Jurkat, Clone E6-1 (cell line): Measurements from ENCODE around the gene PRELID3B.
"Not testable (repeated sequence)": the region's sequence is repeated elsewhere in the genome, so short reads cannot be mapped to it uniquely, and the experiment has no call there.

ENCODE experiments used
- DNase-seq: peaks from one replicate; pipeline ENCODE4 v3.0.0-alpha.2; 2011; ENCODE audit warnings: low read depth, low spot score
- H3K4me3 ChIP-seq: 2 replicates; pipeline ENCODE4 v1.5.1; 2011; ENCODE audit warnings: mild to moderate bottlenecking, low read length, control low read depth, moderate library complexity

The PRELID3B gene

GRCh38 chr20:59055302-59055701 is 12.7 kb upstream of the PRELID3B start:
- H3K4me3 ChIP-seq, result no peak overlapping the region
- DNase-seq, result no peak

DNA sequence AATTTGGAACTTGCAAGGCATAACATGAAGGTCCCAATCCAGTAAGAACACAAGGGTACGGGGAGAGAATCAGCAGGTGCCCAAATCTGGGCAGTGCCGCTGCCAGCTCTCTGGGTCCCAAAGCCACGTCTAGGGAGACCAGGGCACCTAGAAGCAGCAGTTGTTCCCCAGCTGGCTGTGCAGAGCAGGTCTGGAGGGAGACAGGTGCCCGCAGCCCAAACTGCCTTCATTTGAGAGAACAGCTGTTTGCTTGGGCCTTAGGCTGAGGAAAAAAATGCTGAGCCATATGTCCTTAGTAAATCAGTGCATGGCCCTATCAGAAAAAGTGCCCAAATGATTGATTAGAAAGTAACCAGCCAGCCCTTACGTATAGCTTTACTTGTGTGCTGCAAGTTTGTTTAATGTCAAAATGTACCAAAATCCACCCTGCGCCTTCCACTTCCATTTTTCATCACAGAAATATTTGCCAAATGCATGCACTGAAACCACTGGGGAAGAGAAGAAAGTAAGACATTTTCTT is 9.1 kb upstream of the PRELID3B start:
- no peak for DNase-seq

GRCh38 chr20:59050437-59050836 is 7.9 kb upstream of the PRELID3B start:
- no peak for DNase-seq
- H3K4me3 ChIP-seq, result no peak overlapping the region

More for the DNA sequence above, 9.1 kb upstream of the PRELID3B start:
- no peak overlapping the region for H3K4me3 ChIP-seq

DNA sequence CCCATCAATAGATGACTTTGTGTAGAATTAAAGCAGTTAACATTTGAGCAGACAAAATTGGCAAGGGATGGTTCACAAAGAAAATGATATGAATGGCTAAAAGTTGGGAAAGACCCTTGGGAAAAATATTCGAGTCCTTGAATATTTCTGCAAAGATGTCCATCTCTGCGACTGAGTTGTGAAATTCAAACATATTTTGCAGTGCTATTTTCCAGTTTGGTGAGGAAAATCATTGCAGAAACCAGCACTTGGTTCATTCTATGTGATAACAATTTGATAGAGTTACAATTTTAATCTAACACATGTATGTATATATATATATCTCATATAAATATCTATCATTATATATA is 6.1 kb upstream of the PRELID3B start:
- DNase-seq, result no peak
- H3K4me3 ChIP-seq, result no peak overlapping the region

DNA sequence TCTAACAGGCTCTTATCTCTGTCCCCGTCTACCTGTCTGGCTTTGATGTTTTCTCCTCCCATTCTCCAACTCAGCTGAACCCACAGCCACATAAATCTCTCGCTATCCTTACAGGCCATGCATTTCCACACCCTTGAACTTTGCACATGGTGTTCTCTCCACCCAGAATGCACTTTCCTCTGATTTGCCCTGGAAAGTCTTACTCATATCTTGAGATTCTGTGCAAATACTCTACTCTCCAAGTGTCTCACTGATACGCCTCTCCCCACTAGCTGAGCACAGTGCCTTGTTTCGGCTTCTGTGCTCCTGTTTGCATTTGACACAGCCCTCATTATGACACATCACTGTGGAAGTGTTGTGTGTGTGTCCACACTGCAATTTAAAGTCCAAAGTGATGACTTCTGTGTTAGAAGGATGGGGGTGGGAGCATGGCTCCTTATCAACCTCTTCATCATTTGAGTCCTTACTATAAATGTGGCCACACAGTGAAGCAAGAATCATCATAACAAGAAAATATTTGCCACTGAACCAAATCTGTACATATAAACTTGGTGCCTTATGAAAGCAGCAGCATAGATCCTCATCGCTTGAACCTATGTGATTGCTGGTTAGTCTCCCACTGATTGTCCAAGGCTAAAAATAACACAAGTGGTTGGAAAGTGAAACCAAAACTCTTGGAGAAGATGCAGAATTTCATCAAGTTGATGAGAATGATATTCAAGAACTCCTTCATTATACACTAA is 5.5 kb upstream of the PRELID3B start:
- no peak overlapping the region for H3K4me3 ChIP-seq
- no peak for DNase-seq

- no peak for DNase-seq
- H3K4me3 ChIP-seq, result no peak overlapping the region
These were observed 4.3 kb upstream of the PRELID3B start for GRCh38 chr20:59046862-59047261.

DNA sequence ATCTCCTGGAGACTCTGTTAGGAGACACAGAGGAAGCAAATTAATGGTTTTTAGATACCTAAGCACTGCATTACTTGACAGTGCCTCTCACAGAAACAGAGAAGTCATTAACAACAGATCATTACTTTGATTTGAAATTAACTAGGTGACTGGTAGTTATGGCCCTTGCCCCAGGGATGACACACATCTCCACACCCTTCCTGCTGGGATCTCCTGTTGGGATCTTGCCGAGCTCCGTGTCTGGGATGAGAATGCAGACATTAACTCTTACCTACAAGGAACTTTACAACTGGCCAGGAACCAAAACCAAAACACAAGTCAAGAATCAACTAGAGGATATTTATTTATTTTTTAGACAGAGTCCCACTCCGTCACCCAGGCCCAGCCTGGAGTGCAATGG is 2.2 kb upstream of the PRELID3B start:
- DNase-seq, result no peak
- H3K4me3 ChIP-seq, result no peak overlapping the region

DNA sequence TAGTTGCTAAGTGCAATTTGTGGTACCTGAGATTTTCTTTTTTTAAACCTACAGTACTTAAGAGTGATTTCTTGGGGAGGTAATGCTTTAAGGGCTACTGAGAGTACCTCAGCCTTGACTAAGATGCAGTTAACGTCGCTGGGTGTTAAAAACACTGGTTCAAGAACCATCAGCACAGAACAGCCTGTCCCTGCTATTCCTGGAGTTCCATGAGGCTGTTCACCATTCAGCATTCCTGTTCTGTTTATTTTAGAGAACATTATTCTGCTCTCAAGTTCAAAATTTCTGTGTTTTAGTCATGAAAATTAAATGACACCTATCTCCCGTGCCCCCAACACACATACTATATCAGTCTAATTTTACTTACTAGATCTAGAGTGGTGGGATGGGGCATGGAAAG is 1.7 kb upstream of the PRELID3B start:
- no peak for DNase-seq
- no peak overlapping the region for H3K4me3 ChIP-seq

DNA sequence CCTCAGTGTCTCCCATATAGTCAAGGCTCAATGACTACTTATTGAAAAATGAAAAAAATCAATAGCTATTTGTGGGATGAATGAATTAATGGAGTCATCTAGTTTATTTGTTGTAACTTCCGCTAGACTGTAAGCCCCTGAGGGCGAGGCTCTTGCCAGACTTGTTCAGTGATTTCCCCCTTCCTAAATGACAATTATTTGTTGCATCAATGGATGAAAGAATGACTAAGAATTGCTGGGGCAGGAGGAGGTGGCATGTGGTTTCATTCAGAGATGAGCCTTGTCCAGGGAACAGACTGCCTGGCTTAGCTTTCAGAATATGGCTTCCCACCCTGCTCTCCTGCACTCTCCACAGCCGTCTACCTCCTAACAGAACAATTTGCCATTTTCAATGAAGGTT is 1.1 kb upstream of the PRELID3B start:
- no peak overlapping the region; the same call in 1 of the 2 replicates for H3K4me3 ChIP-seq
- DNase-seq, result no peak

DNA sequence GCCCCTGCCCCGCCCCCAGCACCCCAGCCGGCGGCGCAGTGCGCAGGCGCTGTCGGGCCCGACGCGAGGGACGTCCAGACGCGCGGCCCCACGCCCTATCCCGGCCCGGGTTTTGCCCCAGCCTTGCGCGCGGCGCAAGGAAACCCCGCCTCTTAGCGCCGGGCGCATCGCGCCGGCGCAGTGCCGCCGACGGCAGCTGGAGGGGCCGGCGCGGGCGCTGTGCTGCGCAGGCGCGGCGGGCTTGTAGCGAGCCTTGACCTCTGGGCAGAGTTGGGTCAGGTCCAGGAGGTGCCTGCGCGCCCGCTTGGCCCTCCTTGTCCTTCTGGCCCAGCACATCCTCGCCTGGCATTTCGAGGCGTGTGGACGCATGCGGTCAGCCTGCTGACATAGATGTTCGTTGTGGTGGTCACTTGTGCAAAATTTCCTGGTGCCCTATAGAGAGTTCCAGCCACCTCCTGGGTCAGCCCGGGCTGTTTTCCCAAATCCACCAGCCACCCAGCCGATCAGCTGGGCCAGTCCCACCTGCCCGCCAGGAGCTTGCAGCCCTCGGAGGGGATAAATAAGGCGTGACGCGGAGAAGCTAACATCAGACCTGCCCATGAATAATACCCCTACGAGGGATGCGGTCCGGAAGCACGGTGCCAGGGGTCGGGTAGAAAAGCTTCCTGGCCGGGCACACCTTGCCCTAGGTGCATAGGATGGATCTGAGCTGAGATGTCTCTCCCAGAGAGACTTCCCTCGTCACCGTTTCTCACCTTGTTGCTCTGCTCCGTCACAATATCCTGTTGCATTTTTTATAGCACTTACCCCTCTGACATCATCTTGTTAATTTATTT is 428 bp upstream of the PRELID3B start:
- H3K4me3 ChIP-seq, result peak overlapping the region; percentile 83
- peak; percentile 81 for DNase-seq

- not testable (repeated sequence) for DNase-seq
- peak overlapping the region; percentile 83 for H3K4me3 ChIP-seq
These were observed 1.1 kb downstream of the PRELID3B start for GRCh38 chr20:59041487-59041886.

GRCh38 chr20:59040667-59041066 is 1.9 kb downstream of the PRELID3B start:
- DNase-seq, result no peak
- H3K4me3 ChIP-seq, result no peak overlapping the region; the same call in 1 of the 2 replicates

GRCh38 chr20:59039233-59039632 is 3.4 kb downstream of the PRELID3B start:
- H3K4me3 ChIP-seq, result no peak overlapping the region
- peak; percentile 16 for DNase-seq

GRCh38 chr20:59037386-59037785 is 5.2 kb downstream of the PRELID3B start:
- no peak overlapping the region for H3K4me3 ChIP-seq
- DNase-seq, result no peak

DNA sequence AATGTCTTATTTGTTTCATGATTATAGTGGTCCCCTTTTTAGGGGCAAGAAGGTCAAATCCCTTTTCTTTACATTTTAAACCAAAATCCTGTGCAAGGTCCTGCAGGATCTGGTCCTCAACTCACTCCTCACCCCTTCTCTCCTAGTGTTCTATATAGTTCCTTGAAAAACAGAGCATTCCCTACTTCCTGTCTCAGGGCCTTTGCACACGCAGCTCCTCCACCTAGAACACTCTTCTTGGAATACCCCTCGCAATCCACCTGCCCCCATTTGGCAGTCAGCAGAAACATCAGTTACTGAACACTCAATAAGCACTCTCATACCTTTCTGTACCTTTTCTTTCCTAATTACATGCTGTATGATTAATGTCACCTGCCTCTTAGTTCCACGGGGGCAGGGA is 7.2 kb downstream of the PRELID3B start:
- DNase-seq, result no peak
- H3K4me3 ChIP-seq, result no peak overlapping the region

DNA sequence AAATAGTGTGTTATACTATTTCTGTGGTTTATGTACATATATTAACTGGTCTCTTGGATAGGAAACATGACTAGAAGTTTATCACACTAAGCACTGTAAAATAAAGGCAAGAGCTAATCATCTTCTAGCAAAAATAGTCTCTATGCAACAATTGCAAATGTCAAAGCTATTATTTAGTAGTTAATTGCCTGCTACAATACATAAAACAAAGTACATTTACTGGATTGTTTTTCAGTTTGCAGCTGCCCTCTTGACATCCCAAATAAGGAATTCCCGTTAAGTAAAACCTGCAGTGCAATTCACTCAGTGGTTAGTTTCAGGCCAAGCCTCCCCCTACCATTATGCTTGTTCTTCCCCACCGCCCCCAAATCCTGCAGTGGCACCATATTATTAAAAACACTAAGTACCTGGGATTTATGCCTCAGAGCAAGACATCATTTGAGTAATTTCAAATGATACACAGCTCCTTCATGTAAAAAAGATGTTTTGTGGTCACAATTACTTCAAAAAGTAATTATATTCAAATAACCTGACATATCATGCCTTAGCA is 8.9 kb downstream of the PRELID3B start:
- no peak overlapping the region for H3K4me3 ChIP-seq
- no peak for DNase-seq

- no peak for DNase-seq
- H3K4me3 ChIP-seq, result peak overlapping the region; percentile 53
These were observed 9.5 kb downstream of the PRELID3B start for GRCh38 chr20:59033093-59033492.

GRCh38 chr20:59032713-59033059 is 9.9 kb downstream of the PRELID3B start:
- DNase-seq, result peak; percentile 50
- H3K4me3 ChIP-seq, result peak overlapping the region; percentile 53

GRCh38 chr20:59032023-59032712 is 10.4 kb downstream of the PRELID3B start, which contains the start of gene ATP5F1E:
ATP5F1E (minus strand) TSS chr20:59032335; CDS start chr20:59032251, 84 bp downstream.
- H3K4me3 ChIP-seq, result peak within 1 kb of the TSS; percentile 73
- peak; percentile 90 for DNase-seq
